T-cell (primary cell): ENCODE measurements around the gene PHF13. TPM values are rescaled to one million over a fixed set of nuclear protein-coding genes. Genes with fewer than 3 reads are reported as not detected.
A peak's percentile ranks its signal among the peaks of the same experiment; 100 is the strongest.

ENCODE experiments used
- ATAC-seq, 4 experiments: fragments of 200-7000 bp in 3 of 4; fragments of 150-1000 bp in 1 of 4; cut with Tn5 transposase; replicated peaks in 1 of 4; 1 replicate in 3 of 4; 2 replicates in 1 of 4; pipeline ENCODE4 v1.10.0; 2021; ENCODE audit warnings: moderate library complexity in 3 of 4, mild to moderate bottlenecking in 2 of 4, moderate number of reproducible peaks in 1 of 4
- CTCF ChIA-PET, 2 donors: fragments of 300-600 bp; sonication (Branson Sonifier 250); formaldehyde crosslinking; loops; one replicate each; lab custom pipeline; 2022; ENCODE audit warnings: antibody characterized with exemption in 2 of 2; lab: Charles Lee
- POLR2A ChIA-PET, 2 donors: fragments of 300-600 bp; sonication (Branson Sonifier 250); formaldehyde crosslinking; loops; one replicate each; lab custom pipeline; 2022; ENCODE audit warnings: antibody characterized with exemption in 2 of 2; lab: Charles Lee
- DNase-seq, 35 experiments: peaks; one replicate each; pipeline versions ENCODE4 v3.0.0 to v3.0.0-alpha.2; 2013 to 2023
- H3K27ac ChIP-seq: one replicate; pipeline ENCODE4 v1.5.1; 2013; ENCODE audit warnings: low read length
- H3K27me3 ChIP-seq, 2 experiments: replicated peaks in 1 of 2; 1 replicate in 1 of 2; 2 replicates in 1 of 2; pipeline versions ENCODE4 v1.6.1 to v1.7.0; 2013; ENCODE audit warnings: low read length in 1 of 2, mixed read lengths in 1 of 2; ENCODE audit not compliant: control insufficient read depth in 2 of 2, insufficient read depth in 2 of 2; ENCODE audit errors: extremely low read depth in 1 of 2
- H3K36me3 ChIP-seq, 2 donors: 1 replicate in 1 of 2; 2 replicates in 1 of 2; pipeline versions ENCODE4 v1.6.1 to v1.7.0; 2013; ENCODE audit warnings: low read length in 1 of 2; ENCODE audit not compliant: control insufficient read depth in 2 of 2, insufficient read depth in 1 of 2; ENCODE audit errors: extremely low read depth in 1 of 2
- H3K4me1 ChIP-seq, 2 experiments: 1 replicate in 1 of 2; 2 replicates in 1 of 2; pipeline versions ENCODE4 v1.6.1 to v1.7.0; 2013; ENCODE audit warnings: low read length in 2 of 2, mixed read lengths in 1 of 2; ENCODE audit not compliant: insufficient read depth in 2 of 2, control insufficient read depth in 1 of 2; ENCODE audit errors: extremely low read depth in 1 of 2
- H3K4me3 ChIP-seq, 2 donors: 1 replicate in 1 of 2; 2 replicates in 1 of 2; pipeline versions ENCODE4 v1.5.1 to v1.7.0; 2013; ENCODE audit warnings: mild to moderate bottlenecking in 2 of 2, low read length in 1 of 2, moderate library complexity in 1 of 2; ENCODE audit not compliant: control insufficient read depth in 1 of 2; ENCODE audit errors: extremely low read depth in 1 of 2
- H3K9me3 ChIP-seq: 2 replicates; pipeline ENCODE4 v1.7.0; 2013
- H3K27ac Mint-ChIP-seq, 2 donors: one replicate each; pipeline ENCODE4 v1.8.0; 2020 to 2021; ENCODE audit warnings: mild to moderate bottlenecking in 2 of 2, mixed read lengths in 2 of 2
- H3K27me3 Mint-ChIP-seq, 2 donors: one replicate each; pipeline ENCODE4 v1.8.0; 2021 to 2022; ENCODE audit warnings: mixed read lengths in 2 of 2
- H3K36me3 Mint-ChIP-seq: one replicate; pipeline ENCODE4 v1.8.0; 2021; ENCODE audit warnings: mixed read lengths
- H3K4me1 Mint-ChIP-seq, 3 donors: one replicate each; pipeline ENCODE4 v1.8.0; 2020 to 2022; ENCODE audit warnings: mixed read lengths in 3 of 3, mild to moderate bottlenecking in 1 of 3
- H3K4me3 Mint-ChIP-seq, 3 donors: one replicate each; pipeline ENCODE4 v1.8.0; 2020 to 2022; ENCODE audit warnings: mild to moderate bottlenecking in 3 of 3, mixed read lengths in 3 of 3, moderate library complexity in 3 of 3
- H3K9me3 Mint-ChIP-seq, 3 donors: one replicate each; pipeline ENCODE4 v1.8.0; 2020 to 2022; ENCODE audit warnings: mixed read lengths in 3 of 3
- WGBS: methylation state at CpG from one replicate; pipeline ENCODE4 v1.1.5; 2013; ENCODE audit warnings: missing lambda C conversion rate; ENCODE audit not compliant: insufficient coverage; 5-methylcytosine and 5-hydroxymethylcytosine counted together
- total RNA-seq, 35 experiments: library from RNA in 6 of 35; stranded (reverse) in 6 of 35; fragments of 120-200 nt in 1 of 35; gene quantifications; one replicate each; pipeline versions ENCODE4 v1.2.1 to v1.2.4 and lab custom pipeline; 2013 to 2026

Gene PHF13
- total RNA-seq, 5 donors from 2014 or later (not counting 1 experiment from before 2014, with no cell fraction given), result 6.0 to 12.7 (median 11.9) TPM

GRCh38 chr1:6580593-6581409, 32.7 kb upstream of the PHF13 start:
- Mint-ChIP-seq H3K9me3 (no peaks in the 10 kb centered on the region), H3K4me3 (peak overlapping the region; percentile 91 to 96 (median 92)), H3K27me3 (no peaks in the 10 kb centered on the region), H3K27ac (peak overlapping the region; percentile 86 to 94), H3K4me1 (peaks cover 43 to 46% (median 44%) of the 10 kb centered on the region in 3 donors), H3K36me3 (no peaks in the 10 kb centered on the region)
- ATAC-seq (no peak), DNase-seq (no peak)
- H3K36me3 ChIP-seq, result peaks cover 2 to 3% of the 10 kb centered on the region in 2 donors
- peak overlapping the region; percentile 83 for H3K27ac ChIP-seq
- no peaks in the 10 kb centered on the region for H3K9me3 ChIP-seq
- POLR2A ChIA-PET, result interaction anchor here (0.6 kb wide), 3 partner anchors 26 to 336 kb away, joined by 3 to 5 read pairs (median 4); no protein-coding TSS in a partner anchor
- peaks cover 11 to 50% of the 10 kb centered on the region in 2 experiments for H3K4me1 ChIP-seq
- no peaks in the 10 kb centered on the region for H3K27me3 ChIP-seq
- WGBS, result 38% methylated on average over 17 of the region's 19 CpGs
- CTCF ChIA-PET, result interaction anchor here (0.7 to 1.9 kb wide), 4 partner anchors 17 to 66 kb away, joined by 3 to 10 read pairs (median 3); partner anchors contain the start of gene TAS1R1 (in 1 of the 2)
- peak overlapping the region; percentile 81 to 85 for H3K4me3 ChIP-seq

GRCh38 chr1:6581561-6582305, 31.8 kb upstream of the PHF13 start:
- H3K9me3 ChIP-seq, result no peaks in the 10 kb centered on the region
- WGBS, result no CpG with 5 or more reads among the region's 10 CpGs
- H3K36me3 ChIP-seq, result peaks cover 2 to 5% of the 10 kb centered on the region in 2 donors
- CTCF ChIA-PET, result interaction anchor here in 1 of 2 donors (0.7 to 1.4 kb wide), 2 partner anchors 36 to 65 kb away, joined by 3 read pairs; no protein-coding TSS in a partner anchor
- POLR2A ChIA-PET, result interaction anchor here in 1 of 2 donors (0.6 to 0.7 kb wide), 3 partner anchors 22 to 81 kb away, joined by 3 to 7 read pairs (median 4); no protein-coding TSS in a partner anchor
- peak overlapping the region; percentile 91 to 96 (median 92) for H3K4me3 Mint-ChIP-seq
- H3K27me3 ChIP-seq, result no peaks in the 10 kb centered on the region
- no peaks in the 10 kb centered on the region for H3K9me3 Mint-ChIP-seq
- peaks cover 11 to 55% of the 10 kb centered on the region in 2 experiments for H3K4me1 ChIP-seq
- H3K27me3 Mint-ChIP-seq, result no peaks in the 10 kb centered on the region
- H3K4me1 Mint-ChIP-seq, result peaks cover 43 to 46% (median 44%) of the 10 kb centered on the region in 3 donors
- peak overlapping the region; percentile 66 to 72 for H3K27ac Mint-ChIP-seq
- no peak overlapping the region for H3K4me3 ChIP-seq
- peak overlapping the region; percentile 12 for H3K27ac ChIP-seq
- no peaks in the 10 kb centered on the region for H3K36me3 Mint-ChIP-seq
- ATAC-seq (no peak), DNase-seq (peak in 2 of 35 experiments; percentile 8 to 23)

- Histone ChIP-seq H3K4me3 (no peak overlapping the region), H3K27me3 (no peaks in the 10 kb centered on the region), H3K36me3 (peaks cover 7% of the 10 kb centered on the region in 2 donors), H3K4me1 (peaks cover 11 to 61% of the 10 kb centered on the region in 2 experiments), H3K9me3 (no peaks in the 10 kb centered on the region), H3K27ac (peak overlapping the region; percentile 8)
- DNase-seq (no peak), ATAC-seq (no peak)
- no CpG with 5 or more reads among the region's 1 CpG for WGBS
- peaks cover 44 to 50% (median 45%) of the 10 kb centered on the region in 3 donors for H3K4me1 Mint-ChIP-seq
- peak overlapping the region; percentile 41 to 92 (median 51) for H3K4me3 Mint-ChIP-seq
- no peaks in the 10 kb centered on the region for H3K27me3 Mint-ChIP-seq
- POLR2A ChIA-PET, result interaction anchor here in 1 of 2 donors (0.7 kb wide), 1 partner anchor 13 kb away, joined by 4 read pairs; no protein-coding TSS in a partner anchor
- H3K36me3 Mint-ChIP-seq, result no peaks in the 10 kb centered on the region
- CTCF ChIA-PET, result interaction anchor here in 1 of 2 donors (1.4 kb wide), 1 partner anchor 64 kb away, joined by 3 read pairs; no protein-coding TSS in a partner anchor
- peak overlapping the region; percentile 66 to 72 for H3K27ac Mint-ChIP-seq
- no peaks in the 10 kb centered on the region for H3K9me3 Mint-ChIP-seq
Measured at GRCh38 chr1:6582370-6582769, 31.2 kb upstream of the PHF13 start.

- Histone ChIP-seq H3K9me3 (no peaks in the 10 kb centered on the region), H3K4me3 (no peak overlapping the region), H3K27ac (no peak overlapping the region), H3K36me3 (peaks cover 22% of the 10 kb centered on the region in 2 donors), H3K27me3 (no peaks in the 10 kb centered on the region), H3K4me1 (peaks cover 9 to 62% of the 10 kb centered on the region in 2 experiments)
- Mint-ChIP-seq H3K36me3 (no peaks in the 10 kb centered on the region), H3K9me3 (no peaks in the 10 kb centered on the region), H3K27ac (peak overlapping the region; percentile 31 to 49), H3K4me1 (peaks cover 46 to 52% (median 47%) of the 10 kb centered on the region in 3 donors), H3K27me3 (no peaks in the 10 kb centered on the region), H3K4me3 (no peak overlapping the region)
- no peak for DNase-seq
- ChIA-PET POLR2A (no interaction called here), CTCF (no interaction called here)
- 89% methylated on average over 18 of the region's 21 CpGs for WGBS
- ATAC-seq, result no peak
Measured at GRCh38 chr1:6584126-6585080, 29.1 kb upstream of the PHF13 start.

GRCh38 chr1:6585081-6585722, 28.3 kb upstream of the PHF13 start:
- ATAC-seq, result no peak
- POLR2A ChIA-PET, result no interaction called here
- no peak for DNase-seq
- H3K9me3 Mint-ChIP-seq, result no peaks in the 10 kb centered on the region
- no peak overlapping the region for H3K4me3 Mint-ChIP-seq
- Histone ChIP-seq H3K27ac (no peak overlapping the region), H3K4me1 (peaks cover 7 to 58% of the 10 kb centered on the region in 2 experiments), H3K27me3 (no peaks in the 10 kb centered on the region), H3K9me3 (no peaks in the 10 kb centered on the region), H3K36me3 (peaks cover 22 to 29% of the 10 kb centered on the region in 2 donors), H3K4me3 (no peak overlapping the region)
- peaks cover 42 to 47% (median 43%) of the 10 kb centered on the region in 3 donors for H3K4me1 Mint-ChIP-seq
- H3K27me3 Mint-ChIP-seq, result no peaks in the 10 kb centered on the region
- 90% methylated on average over 11 of the region's 12 CpGs for WGBS
- CTCF ChIA-PET, result no interaction called here
- H3K27ac Mint-ChIP-seq, result peak overlapping the region in 1 of 2 donors; percentile 31
- peaks cover 5% of the 10 kb centered on the region for H3K36me3 Mint-ChIP-seq
